ENCODE measurements around the gene PCBP4. TPM values are rescaled to one million over a fixed set of nuclear protein-coding genes. Genes with fewer than 3 reads are reported as not detected.

The PCBP4 gene
- total RNA-seq, 1 donor from 2014 or later, result 65.7 TPM

DNA sequence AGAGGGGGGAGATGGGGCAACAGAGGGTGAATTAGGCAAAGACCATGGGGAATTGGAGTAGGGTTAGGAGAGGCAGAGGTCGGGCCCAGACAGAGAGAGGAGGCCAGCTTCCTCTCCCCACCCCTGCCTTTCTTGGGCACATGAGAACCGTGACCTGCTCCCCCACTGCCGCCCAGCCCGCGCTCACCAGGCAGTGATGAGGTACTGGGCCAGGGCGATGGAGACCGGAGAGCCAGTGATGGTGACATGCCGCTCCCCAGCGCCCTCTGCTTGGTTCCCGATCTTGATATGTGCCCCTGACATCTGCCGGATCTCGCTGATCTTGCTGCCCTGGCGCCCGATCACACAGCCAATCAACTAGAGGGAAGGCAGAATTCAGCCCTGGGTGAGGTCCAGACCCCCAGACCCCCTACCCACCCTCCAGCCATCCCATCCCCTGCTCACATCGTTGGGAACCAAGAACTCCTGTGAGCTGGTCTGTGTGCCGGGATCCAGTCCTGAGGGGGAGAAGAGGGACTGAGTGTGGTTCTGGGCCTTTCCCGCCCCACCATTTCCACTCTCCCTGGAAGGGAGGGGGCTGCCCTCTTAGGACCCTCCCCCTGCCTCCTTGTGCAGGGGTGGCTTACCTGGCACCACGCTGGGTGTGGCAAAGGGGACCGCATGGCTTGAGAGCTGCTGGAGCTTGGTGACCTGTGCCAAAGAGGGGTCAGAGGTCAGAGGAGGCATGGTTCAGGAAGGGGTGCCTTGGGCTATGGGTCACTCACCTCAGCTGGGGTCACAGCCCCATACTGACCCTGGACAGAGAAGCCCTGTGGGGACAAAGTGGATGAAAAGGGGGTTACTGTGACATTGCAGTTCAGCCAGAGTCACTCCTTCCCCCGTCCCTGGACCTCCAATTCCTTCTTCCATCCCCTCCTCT is 8.4 kb downstream of the PCBP4 start:
- DNase-seq (ENCODE audit: extremely low read depth, low read depth, low spot score), result no peak

DNA sequence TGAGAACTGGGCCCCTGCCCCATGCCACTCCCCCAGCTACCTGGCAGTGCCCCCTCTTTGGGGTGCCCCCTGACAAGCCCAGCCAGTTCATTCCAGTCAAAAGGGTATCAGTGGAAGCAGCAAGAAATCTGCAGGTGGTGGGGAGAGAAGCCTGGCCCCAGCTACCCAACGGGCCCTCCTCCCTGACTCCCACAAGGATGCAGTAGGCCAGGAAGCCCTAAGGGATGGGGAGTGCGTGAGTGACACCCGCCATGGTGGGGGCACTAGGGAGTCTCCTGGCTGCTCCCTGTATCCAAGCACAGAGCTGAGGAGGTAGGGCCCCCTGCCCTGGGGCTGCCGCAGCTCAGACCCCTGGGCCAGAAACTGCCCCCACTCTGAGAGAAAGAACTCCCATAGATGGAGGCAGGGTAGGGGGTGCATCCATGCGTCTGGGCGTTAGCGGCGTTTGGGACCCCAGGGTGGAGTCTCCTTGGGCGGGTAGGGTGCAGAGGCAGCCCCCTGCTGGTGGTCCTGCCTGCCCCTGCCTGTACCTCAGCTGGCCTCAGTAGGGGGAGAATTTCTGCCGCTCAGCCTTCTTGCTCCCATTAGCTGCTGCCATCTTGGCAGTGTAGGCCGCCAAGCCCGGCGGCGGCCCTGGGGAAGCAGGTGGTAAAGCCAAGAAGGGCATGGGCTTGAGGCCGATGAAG is 9.6 kb downstream of the PCBP4 start:
- DNase-seq (ENCODE audit: extremely low read depth, low read depth, low spot score), result no peak

DNA sequence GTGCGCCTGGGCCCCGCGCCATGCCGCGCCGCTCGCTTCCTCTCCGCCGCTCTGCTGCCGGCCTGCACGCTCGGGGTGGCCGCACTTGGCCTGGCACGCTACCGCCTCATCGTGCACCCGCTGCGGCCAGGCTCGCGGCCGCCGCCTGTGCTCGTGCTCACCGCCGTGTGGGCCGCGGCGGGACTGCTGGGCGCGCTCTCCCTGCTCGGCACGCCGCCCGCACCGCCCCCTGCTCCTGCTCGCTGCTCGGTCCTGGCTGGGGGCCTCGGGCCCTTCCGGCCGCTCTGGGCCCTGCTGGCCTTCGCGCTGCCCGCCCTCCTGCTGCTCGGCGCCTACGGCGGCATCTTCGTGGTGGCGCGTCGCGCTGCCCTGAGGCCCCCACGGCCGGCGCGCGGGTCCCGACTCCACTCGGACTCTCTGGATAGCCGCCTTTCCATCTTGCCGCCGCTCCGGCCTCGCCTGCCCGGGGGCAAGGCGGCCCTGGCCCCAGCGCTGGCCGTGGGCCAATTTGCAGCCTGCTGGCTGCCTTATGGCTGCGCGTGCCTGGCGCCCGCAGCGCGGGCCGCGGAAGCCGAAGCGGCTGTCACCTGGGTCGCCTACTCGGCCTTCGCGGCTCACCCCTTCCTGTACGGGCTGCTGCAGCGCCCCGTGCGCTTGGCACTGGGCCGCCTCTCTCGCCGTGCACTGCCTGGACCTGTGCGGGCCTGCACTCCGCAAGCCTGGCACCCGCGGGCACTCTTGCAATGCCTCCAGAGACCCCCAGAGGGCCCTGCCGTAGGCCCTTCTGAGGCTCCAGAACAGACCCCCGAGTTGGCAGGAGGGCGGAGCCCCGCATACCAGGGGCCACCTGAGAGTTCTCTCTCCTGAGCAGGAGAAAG is 11.1 kb downstream of the PCBP4 start:
- no peak for DNase-seq (ENCODE audit: extremely low read depth, low read depth, low spot score)

DNA sequence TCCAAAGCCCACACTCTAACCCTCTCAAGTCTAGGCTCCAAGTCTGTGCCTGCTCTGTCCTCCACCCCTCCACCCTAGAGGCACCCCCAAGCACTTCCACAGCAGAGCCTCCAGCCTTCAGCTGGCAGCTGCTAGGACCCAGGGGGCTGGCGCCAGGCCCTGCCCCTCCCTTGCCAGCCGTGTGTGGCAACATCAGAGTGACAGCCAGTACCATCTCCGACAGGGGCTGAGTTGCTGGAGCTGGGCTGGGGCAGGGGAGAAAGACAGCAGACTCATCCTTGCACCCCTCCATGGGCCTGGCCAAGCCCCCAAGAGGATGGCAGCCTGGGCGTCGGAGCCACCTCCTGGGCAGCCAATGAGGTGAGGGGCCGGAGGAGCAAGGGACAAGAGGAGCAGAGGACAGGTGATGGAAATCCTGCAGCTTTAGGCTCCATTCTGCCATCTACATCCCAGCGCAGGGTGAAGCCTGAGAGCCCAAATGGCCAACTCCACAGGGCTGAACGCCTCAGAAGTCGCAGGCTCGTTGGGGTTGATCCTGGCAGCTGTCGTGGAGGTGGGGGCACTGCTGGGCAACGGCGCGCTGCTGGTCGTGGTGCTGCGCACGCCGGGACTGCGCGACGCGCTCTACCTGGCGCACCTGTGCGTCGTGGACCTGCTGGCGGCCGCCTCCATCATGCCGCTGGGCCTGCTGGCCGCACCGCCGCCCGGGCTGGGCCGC is 11.9 kb downstream of the PCBP4 start, which contains the start of gene GPR62:
Gene GPR62, plus strand, starts transcription at position 207 of the 718 bp plus-strand sequence. Its CDS starts 272 bp downstream, at position 479.
- DNase-seq (ENCODE audit: extremely low read depth, low read depth, low spot score), result no peak

DNA sequence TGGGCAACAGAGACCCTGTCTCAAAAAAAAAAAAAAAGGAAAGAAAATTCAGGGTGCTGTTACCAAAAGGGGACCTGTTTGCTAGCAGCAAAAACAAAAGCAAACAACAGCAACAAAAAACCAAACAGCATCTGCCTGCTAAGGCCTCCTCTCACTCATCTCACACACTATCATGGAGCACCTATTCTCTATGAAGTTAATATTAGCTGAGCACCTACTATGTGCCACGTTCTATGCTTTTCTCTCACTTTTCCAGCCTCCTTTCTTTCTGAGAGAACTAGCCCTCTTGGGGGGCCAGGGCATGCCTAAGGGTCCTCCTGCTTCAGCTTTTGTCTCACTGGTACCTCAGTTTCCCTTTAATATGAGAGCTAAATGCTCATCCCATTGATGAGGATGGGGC is 12.5 kb downstream of the PCBP4 start:
- no peak for DNase-seq (ENCODE audit: extremely low read depth, low read depth, low spot score)

DNA sequence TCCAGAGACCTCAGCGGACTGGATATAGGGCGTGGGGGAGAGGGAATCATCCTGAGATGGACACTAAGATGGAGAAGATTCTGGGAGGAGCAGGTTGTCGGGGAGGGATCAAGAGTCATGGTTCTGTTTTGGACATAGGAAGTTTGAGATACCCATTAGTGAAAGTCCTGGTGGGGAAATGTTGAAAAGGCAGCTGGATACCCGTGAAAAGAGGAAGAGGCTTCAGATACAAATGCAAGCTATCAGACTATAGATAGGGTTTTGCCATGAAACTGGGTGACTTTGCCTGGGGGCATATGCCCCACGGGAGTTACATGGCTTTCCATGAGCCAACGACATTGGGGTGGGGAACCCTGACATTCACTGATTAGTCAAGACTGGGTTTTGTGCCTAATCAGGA is 13.1 kb downstream of the PCBP4 start:
- DNase-seq (ENCODE audit: extremely low read depth, low read depth, low spot score), result no peak

DNA sequence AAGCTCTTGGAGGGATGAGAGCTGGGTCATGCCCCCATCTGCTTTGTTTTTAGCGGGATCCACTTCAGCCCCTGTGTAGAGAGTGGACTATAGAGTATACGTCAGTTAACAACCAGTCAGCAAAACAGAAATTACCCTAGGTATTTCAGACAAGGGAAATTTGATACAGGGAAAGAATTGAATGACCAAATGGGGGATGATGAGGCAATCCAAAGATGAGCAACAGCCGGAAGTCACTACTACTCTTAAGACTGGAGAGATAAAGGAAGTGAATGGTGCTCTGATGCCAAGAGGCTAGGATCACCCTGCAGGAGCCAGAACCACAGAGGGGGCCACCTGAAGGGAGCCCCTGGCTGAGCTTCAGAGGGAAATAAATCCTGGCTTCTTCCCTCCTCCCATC is 13.8 kb downstream of the PCBP4 start:
- DNase-seq (ENCODE audit: extremely low read depth, low read depth, low spot score), result no peak

DNA sequence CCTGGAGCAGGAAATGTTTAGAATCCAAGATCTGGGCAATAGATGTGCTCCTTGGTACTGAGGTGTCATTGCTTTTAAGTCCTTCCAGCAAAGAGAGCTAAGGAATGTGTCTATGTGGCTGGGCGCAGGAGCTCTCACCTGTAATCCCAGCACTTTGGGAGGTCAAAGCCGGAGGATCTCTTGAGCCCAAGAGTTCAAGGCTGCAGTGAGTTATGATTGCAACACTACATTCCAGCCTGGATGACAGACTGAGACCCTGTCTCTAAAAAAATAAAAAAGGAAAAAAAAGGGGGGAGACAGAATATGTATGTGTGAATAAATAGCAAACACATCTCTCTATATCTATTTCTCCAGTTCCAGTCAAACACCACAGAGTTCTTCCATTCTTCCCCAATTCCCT is 16.4 kb downstream of the PCBP4 start:
- no peak for DNase-seq (ENCODE audit: extremely low read depth, low read depth, low spot score)

DNA sequence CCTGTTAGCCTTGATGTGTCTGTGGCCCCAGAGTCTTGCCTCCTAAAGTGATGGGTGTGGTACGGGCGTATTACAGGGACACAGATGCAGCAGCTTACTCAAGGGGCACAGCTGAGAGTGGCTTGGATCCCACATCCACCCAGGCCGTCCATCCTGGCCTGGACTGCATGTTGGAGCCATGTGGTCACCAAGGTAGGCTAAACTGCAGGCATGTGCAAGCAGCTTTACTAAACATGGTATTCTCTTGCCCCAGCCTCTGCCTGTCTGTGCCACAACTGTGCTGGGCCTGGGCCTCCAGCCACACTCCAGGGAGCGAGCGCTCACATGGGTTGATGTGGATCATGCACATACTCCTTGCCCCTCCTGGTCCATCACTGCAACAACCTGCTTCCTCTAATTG is 18.1 kb downstream of the PCBP4 start:
- no peak for DNase-seq (ENCODE audit: extremely low read depth, low read depth, low spot score)

DNA sequence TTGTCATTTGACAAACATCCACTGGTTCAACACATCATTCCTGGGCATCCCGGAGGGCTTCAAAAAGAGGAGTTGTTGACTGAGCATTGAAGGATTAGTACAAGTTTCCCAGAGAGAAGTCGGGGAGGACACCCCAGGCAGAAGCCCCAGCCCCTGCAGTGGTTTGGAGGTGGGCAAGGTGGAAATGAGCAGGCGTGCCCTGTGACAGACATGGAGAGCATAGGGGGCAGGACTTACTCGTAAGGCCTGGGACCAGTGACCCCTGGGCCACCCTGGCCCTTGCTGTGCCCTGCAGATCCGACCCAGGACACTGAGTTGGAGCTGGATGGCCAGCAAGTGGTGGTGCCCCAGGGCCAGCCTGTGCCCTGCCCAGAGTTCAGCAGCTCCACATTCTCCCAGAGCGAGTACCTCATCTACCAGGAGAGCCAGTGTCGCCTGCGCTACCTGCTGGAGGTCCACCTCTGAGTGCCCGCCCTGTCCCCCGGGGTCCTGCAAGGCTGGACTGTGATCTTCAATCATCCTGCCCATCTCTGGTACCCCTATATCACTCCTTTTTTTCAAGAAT is 19.2 kb downstream of the PCBP4 start:
- no peak for DNase-seq (ENCODE audit: extremely low read depth, low read depth, low spot score)

DNA sequence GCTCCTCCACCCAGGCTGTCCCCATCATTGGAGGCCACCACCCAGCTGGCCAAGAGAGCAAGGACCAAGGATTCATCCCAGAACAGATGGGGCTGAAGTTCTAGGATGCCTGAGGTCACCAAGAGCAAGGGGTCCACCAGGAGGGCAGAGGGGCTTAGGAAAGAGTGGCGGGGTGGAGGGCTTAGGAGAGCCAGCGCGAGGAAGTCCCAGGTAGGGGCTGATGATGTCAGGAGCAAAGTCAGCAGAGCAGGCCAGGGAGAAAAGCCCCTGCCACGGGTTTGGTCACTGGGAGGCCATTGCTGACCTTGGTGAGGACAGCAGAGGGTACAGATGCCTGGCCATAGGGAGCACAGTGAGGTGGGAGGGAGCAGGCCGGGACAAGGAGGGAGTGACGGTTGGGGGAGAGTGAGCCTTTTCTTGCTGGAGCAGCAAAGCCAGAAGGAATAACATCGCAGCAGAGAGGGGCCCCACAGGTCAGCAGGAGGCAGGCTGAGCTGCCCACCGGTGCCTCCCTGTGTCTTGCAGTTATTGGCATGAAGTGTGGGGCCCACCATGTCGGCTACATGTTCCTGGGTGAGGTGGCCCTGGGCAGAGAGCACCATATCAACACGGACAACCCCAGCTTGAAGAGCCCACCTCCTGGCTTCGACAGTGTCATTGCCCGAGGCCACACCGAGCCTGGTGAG is 19.9 kb downstream of the PCBP4 start:
- DNase-seq (ENCODE audit: extremely low read depth, low read depth, low spot score), result no peak

DNA sequence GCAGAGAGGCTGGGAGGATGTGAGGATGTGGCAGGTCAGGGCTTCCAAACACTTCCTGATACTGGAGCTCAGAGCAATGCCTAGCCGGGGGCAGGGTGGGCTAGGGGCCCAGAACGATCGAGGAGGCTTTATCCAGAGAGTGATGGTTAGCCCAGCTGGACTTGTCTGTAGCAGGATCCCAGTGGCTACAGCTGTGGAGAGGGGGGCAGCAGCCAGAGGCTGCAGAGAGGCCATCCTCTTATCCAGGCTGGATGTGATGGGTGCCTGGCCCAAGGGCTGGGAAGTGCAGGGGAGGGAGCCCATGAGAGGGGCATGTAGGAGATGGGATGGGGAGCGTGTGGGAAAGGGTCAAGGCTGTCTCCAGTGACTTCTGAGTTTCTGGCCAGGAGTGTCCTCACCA is 20.5 kb downstream of the PCBP4 start:
- DNase-seq (ENCODE audit: extremely low read depth, low read depth, low spot score), result no peak

DNA sequence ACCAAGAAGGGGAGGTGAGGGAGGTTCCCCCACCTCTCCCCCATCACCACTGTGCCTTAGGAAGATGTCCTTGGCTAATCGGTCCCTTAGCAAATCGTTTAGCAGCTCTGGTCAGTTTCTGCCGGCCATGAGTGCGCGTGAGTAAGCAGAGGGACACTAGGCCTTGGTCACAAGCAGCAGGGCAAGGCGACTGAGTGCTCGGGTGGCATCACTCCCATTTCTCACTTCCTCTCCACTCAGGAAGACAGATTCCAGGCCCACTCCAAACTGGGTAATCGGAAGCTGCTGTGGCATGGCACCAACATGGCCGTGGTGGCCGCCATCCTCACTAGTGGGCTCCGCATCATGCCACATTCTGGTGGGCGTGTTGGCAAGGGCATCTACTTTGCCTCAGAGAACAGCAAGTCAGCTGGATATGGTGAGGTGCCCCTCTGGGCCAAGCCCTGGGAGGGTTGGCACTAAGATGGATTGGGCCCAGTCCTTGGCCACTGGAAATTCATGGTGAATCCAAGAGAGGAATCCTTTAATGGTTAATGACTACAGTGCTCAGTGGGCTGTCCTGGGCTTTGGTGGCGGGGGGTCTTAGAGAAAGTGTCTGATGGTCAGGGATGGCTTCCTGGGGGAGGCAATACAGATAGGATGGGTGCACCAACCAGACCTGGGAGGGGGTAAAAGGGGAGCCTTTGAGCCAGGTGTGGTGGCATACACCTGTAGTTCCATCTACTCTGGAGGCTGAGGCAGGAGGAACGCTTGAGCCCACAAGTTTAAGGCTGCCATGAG is 21.1 kb downstream of the PCBP4 start:
- no peak for DNase-seq (ENCODE audit: extremely low read depth, low read depth, low spot score)

DNA sequence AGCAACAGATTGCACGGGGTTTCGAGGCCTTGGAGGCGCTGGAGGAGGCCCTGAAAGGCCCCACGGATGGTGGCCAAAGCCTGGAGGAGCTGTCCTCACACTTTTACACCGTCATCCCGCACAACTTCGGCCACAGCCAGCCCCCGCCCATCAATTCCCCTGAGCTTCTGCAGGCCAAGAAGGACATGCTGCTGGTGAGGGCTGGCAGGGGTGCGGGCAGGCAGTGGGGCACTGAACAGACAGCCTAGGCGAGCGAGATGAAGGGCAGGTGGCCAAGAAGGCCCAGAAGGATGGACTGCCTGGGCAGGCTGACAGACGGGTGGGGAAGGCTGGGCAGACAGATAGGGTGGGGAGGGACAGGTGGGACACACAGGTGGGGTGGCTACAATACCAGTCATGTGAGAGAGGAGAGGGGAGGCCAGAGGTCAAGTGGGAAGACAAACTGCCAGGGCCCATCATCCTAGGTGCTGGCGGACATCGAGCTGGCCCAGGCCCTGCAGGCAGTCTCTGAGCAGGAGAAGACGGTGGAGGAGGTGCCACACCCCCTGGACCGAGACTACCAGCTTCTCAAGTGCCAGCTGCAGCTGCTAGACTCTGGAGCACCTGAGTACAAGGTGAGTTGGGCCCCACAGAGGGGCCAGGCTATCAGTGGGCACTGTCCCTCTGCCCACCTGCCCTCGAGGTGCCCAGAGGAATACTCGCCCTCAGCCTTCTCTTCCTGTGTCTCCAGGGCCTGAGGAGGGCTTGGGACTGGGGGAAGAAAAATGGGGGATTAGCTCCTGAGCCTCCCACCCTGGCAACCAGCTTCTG is 22.0 kb downstream of the PCBP4 start:
- DNase-seq (ENCODE audit: extremely low read depth, low read depth, low spot score), result no peak

DNA sequence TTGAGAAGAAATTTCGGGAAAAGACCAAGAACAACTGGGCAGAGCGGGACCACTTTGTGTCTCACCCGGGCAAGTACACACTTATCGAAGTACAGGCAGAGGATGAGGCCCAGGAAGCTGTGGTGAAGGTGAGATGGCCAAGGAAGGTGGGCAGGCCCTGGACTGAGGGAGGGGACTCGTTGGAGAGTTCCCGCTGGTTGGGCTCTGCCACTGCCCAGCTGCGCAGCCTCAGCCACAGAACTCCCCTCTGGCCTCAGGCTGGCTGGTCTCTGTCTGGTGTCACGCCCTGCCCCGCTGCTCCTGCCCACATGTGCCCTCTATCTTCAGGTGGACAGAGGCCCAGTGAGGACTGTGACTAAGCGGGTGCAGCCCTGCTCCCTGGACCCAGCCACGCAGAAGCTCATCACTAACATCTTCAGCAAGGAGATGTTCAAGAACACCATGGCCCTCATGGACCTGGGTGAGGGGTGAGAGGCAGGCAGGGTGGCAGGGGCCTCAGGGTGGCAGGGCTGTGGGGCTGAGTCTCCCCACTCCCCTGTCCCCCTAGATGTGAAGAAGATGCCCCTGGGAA is 22.7 kb downstream of the PCBP4 start:
- DNase-seq (ENCODE audit: extremely low read depth, low read depth, low spot score), result no peak

DNA sequence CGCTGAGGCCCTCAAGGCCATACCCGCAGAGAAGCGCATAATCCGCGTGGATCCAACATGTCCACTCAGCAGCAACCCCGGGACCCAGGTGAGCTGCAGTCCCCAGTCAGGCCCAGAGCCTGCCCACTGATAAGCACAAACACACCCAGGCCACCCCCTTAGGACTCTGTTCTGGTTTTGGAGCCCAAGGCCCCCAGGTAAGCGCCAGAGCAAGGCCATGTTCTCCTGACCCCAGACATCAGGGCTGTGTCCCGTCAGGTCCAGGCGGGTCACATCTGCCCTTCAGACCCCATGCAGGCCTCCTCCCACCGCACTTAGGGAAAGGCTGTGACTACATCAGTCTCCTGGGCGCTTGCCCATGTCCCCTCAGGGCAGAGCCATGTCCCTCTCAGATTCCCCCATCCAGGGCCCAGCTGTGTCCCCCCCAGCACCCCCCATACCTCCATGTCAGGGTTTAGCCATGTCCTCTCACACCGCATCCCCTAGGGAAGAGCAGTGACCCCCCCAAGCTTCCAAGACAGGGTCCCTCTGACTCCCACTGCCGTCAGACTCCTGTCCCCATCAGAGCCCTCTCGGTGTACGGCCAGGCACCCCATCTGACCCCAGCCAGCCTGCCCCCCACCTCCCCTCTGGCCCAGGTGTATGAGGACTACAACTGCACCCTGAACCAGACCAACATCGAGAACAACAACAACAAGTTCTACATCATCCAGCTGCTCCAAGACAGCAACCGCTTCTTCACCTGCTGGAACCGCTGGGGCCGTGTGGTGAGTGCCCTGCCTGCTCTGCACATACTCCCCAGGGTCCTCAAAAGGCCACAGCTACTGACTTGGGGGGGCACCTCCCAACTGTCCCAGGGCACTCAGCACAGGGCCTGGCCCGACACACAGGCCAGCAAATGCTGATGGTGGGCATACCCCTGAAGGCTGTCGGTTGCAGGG is 23.5 kb downstream of the PCBP4 start:
- DNase-seq (ENCODE audit: extremely low read depth, low read depth, low spot score), result no peak

Data from glomerular endothelial cell (primary cell).